SKM-1 treated with dmso at 0.1 percent for 144 hours (cell line): Measurements from ENCODE around the gene KRT33B.
A peak's percentile ranks its signal among the peaks of the same experiment; 100 is the strongest.
"Not testable (repeated sequence)": the region's sequence is repeated elsewhere in the genome, so short reads cannot be mapped to it uniquely, and the experiment has no call there.

Source experiments
- DNase-seq: peaks from one replicate; lab custom pipeline; 2025; ENCODE audit not compliant: unreplicated experiment; lab: John Stamatoyannopoulos, UW

Gene KRT33B

GRCh38 chr17:41369713-41370112, at the start of gene KRT33B:
KRT33B (minus strand) TSS chr17:41369813; CDS start chr17:41369750, 63 bp downstream.
- DNase-seq = no peak

- no peak for DNase-seq
Measured at GRCh38 chr17:41418116-41418860, 48.7 kb upstream of the KRT33B start.

GRCh38 chr17:41417576-41418015, 48.0 kb upstream of the KRT33B start:
- no peak for DNase-seq

GRCh38 chr17:41417127-41417526, 47.5 kb upstream of the KRT33B start:
- no peak for DNase-seq

GRCh38 chr17:41416479-41416878, 46.9 kb upstream of the KRT33B start:
- DNase-seq = no peak

GRCh38 chr17:41415833-41416335, 46.3 kb upstream of the KRT33B start:
- DNase-seq = no peak

GRCh38 chr17:41415411-41415810, 45.8 kb upstream of the KRT33B start:
- no peak for DNase-seq

- DNase-seq = no peak
Measured at GRCh38 chr17:41413982-41414381, 44.4 kb upstream of the KRT33B start.

GRCh38 chr17:41413353-41413957, 43.8 kb upstream of the KRT33B start:
- DNase-seq = no peak

- DNase-seq = no peak
Measured at GRCh38 chr17:41411072-41411840, 41.6 kb upstream of the KRT33B start.

GRCh38 chr17:41407226-41407625, 37.6 kb upstream of the KRT33B start:
- DNase-seq = no peak

GRCh38 chr17:41406205-41406604, 36.6 kb upstream of the KRT33B start:
- no peak for DNase-seq

GRCh38 chr17:41404024-41404671, 34.5 kb upstream of the KRT33B start:
- DNase-seq = peak; percentile 60

GRCh38 chr17:41403404-41404023, 33.9 kb upstream of the KRT33B start:
- no peak for DNase-seq

- DNase-seq = no peak
Measured at GRCh38 chr17:41402161-41402560, 32.5 kb upstream of the KRT33B start.

- DNase-seq = no peak
Measured at GRCh38 chr17:41396996-41397660, 27.5 kb upstream of the KRT33B start, which contains the start of gene KRT31. KRT31 (minus strand) TSS chr17:41397608; CDS start chr17:41397539, 69 bp downstream.

GRCh38 chr17:41396340-41396739, 26.7 kb upstream of the KRT33B start:
- DNase-seq = no peak

- DNase-seq = no peak
Measured at GRCh38 chr17:41395611-41396010, 26.0 kb upstream of the KRT33B start.

- not testable (repeated sequence) for DNase-seq
Measured at GRCh38 chr17:41395044-41395443, 25.4 kb upstream of the KRT33B start.
